Measurements from ENCODE around the gene RNU7-1.

Gene RNU7-1

DNA sequence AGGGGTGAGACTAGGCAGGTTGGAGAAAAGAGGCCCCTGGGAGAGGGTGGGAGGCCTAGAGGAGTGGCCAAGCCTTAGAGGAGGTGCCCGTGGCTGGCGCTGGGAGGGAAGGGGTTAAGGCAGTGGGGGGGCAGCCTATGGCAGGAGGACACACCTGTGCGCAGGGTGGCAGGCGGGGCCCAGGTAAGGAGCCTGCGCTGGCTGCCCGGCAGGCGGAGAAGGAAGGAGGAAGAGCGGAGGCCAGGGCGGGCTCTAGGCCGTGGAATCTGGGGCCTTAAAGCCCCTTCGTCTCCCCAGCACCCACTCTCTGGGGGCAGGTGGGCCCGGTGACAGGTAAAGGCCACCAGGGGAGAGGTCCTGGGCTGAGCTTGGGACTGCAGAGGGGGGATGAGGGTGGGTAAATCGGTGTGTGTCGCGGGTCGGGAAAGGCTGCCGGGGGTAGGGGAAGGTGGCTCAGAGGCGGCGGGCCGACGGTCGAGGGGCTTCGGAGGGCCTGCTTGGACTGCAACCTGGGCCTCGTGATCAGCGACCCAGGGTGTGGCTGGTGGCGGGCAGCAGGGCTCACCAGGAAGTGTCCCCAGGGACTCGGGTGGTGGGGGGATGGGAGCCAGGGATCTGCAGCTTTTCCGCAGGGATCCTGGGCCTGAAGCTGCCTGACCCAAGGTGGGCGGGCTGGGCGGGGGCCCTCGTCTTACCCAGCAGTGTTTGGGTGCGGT is 19.6 kb downstream of the RNU7-1 start:
- H3F3A ChIP-seq (ENCODE audit: insufficient read depth) = peaks cover 22% of the 10 kb centered on the region
- H3K9me3 ChIP-seq (ENCODE audit: insufficient read depth, low read length) = no peaks in the 10 kb centered on the region
- no peaks in the 10 kb centered on the region for H3K9me2 ChIP-seq (replicated peaks; ENCODE audit: insufficient read depth, low read length)
- no peak overlapping the region for H3K4me2 ChIP-seq (ENCODE audit: low read depth, low read length, poor library complexity, severe bottlenecking)
- TF ChIP-seq CTCF (IDR thresholded peaks at IDR 0.05; ENCODE audit: insufficient read depth, low read length, poor library complexity, severe bottlenecking) (no peak), EZH2phosphoT487 (conservative IDR thresholded peaks at IDR 0.05; ENCODE audit: low read length) (no peak)
- H3K79me2 ChIP-seq (ENCODE audit: insufficient read depth, low read length) = no peaks in the 10 kb centered on the region; the same call in 1 of the 2 replicates
- H3K27ac ChIP-seq (ENCODE audit: low read depth, low read length) = no peak overlapping the region
- no peak overlapping the region for H3K4me3 ChIP-seq (ENCODE audit: insufficient read depth, low read length, poor library complexity, severe bottlenecking)
- H3K27me3 ChIP-seq (ENCODE audit: low read length) = no peaks in the 10 kb centered on the region
- no peaks in the 10 kb centered on the region; the same call in 1 of the 2 replicates for H3K36me3 ChIP-seq (ENCODE audit: low read length)
- no peak overlapping the region for H2AFZ ChIP-seq (ENCODE audit: low read depth, low read length, severe bottlenecking)
- H3K9ac ChIP-seq (ENCODE audit: low read length) = no peak overlapping the region
- no peaks in the 10 kb centered on the region for H4K20me1 ChIP-seq (ENCODE audit: low read depth, low read length)

DNA sequence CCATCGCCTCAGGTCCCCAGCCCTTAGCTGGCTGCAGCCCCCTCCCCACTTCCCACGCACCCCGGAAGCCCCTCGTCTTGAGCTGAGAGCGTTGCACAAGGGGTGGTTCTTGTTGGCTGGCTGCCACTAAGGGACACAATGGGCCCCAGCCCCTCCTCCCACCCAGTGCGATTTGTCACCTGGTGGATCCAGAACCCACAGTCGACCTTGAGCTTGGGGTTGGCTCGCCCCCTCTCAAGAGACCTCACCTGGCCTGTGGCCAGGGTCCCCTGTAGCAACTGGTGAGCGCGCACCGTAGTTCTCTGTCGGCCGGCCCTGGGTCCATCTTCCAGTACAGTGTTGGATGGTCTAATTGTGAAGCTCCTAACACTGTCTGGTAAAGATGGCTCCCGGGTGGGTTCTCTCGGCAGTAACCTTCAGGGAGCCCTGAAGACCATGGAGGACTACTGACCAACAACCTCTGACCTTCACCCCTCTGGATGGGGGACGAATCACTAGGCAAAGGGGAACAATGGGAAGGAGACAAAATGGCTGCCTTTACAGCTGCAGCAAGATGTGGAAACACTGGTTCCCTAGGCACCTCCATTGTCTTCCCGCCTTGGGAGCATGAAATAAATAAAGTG is 20.3 kb downstream of the RNU7-1 start:
- H3K4me2 ChIP-seq (ENCODE audit: low read depth, low read length, poor library complexity, severe bottlenecking) = no peak overlapping the region
- H3K36me3 ChIP-seq (ENCODE audit: low read length) = peaks cover 6% of the 10 kb centered on the region; the same call in 1 of the 2 replicates
- peaks cover 3% of the 10 kb centered on the region; the same call in 1 of the 2 replicates for H4K20me1 ChIP-seq (ENCODE audit: low read depth, low read length)
- TF ChIP-seq EZH2phosphoT487 (conservative IDR thresholded peaks at IDR 0.05; ENCODE audit: low read length) (no peak), CTCF (IDR thresholded peaks at IDR 0.05; ENCODE audit: insufficient read depth, low read length, poor library complexity, severe bottlenecking) (no peak)
- no peaks in the 10 kb centered on the region for H3K9me2 ChIP-seq (replicated peaks; ENCODE audit: insufficient read depth, low read length)
- no peak overlapping the region for H2AFZ ChIP-seq (ENCODE audit: low read depth, low read length, severe bottlenecking)
- H3K27me3 ChIP-seq (ENCODE audit: low read length) = no peaks in the 10 kb centered on the region
- H3K4me3 ChIP-seq (ENCODE audit: insufficient read depth, low read length, poor library complexity, severe bottlenecking) = no peak overlapping the region
- peaks cover 6% of the 10 kb centered on the region for H3K79me2 ChIP-seq (ENCODE audit: insufficient read depth, low read length)
- H3K27ac ChIP-seq (ENCODE audit: low read depth, low read length) = no peak overlapping the region
- H3K9ac ChIP-seq (ENCODE audit: low read length) = no peak overlapping the region
- no peaks in the 10 kb centered on the region for H3K9me3 ChIP-seq (ENCODE audit: insufficient read depth, low read length)
- H3F3A ChIP-seq (ENCODE audit: insufficient read depth) = peaks cover 27% of the 10 kb centered on the region

- no peak overlapping the region for H3K9ac ChIP-seq (ENCODE audit: low read length)
- H3K36me3 ChIP-seq (ENCODE audit: low read length) = peaks cover 8% of the 10 kb centered on the region; the same call in 1 of the 2 replicates
- H2AFZ ChIP-seq (ENCODE audit: low read depth, low read length, severe bottlenecking) = no peak overlapping the region
- no peaks in the 10 kb centered on the region for H3K9me3 ChIP-seq (ENCODE audit: insufficient read depth, low read length)
- peaks cover 3% of the 10 kb centered on the region; the same call in 1 of the 2 replicates for H4K20me1 ChIP-seq (ENCODE audit: low read depth, low read length)
- H3K4me2 ChIP-seq (ENCODE audit: low read depth, low read length, poor library complexity, severe bottlenecking) = no peak overlapping the region
- peak overlapping the region; percentile 25; the same call in 1 of the 2 replicates for H3K27ac ChIP-seq (ENCODE audit: low read depth, low read length)
- H3K79me2 ChIP-seq (ENCODE audit: insufficient read depth, low read length) = peaks cover 14% of the 10 kb centered on the region
- H3F3A ChIP-seq (ENCODE audit: insufficient read depth) = peaks cover 32% of the 10 kb centered on the region
- no peak for TF ChIP-seq CTCF (IDR thresholded peaks at IDR 0.05; ENCODE audit: insufficient read depth, low read length, poor library complexity, severe bottlenecking)
- TF ChIP-seq EZH2phosphoT487 (conservative IDR thresholded peaks at IDR 0.05; ENCODE audit: low read length) = no peak
- no peaks in the 10 kb centered on the region for H3K9me2 ChIP-seq (replicated peaks; ENCODE audit: insufficient read depth, low read length)
- no peaks in the 10 kb centered on the region for H3K27me3 ChIP-seq (ENCODE audit: low read length)
- no peak overlapping the region for H3K4me3 ChIP-seq (ENCODE audit: insufficient read depth, low read length, poor library complexity, severe bottlenecking)
These were observed 21.0 kb downstream of the RNU7-1 start for GRCh38 chr12:6964605-6965025.
